Measurements from ENCODE around the gene MCC.

GRCh38 chr5:113219695-113220094 lies 268.6 kb downstream of the MCC start:
- TF ChIP-seq CTCF (conservative IDR thresholded peaks at IDR 0.05; ENCODE audit: low read depth, low read length) (no peak), EZH2 (IDR thresholded peaks at IDR 0.05; ENCODE audit: borderline replicate concordance, low read depth, low read length, poor library complexity, severe bottlenecking) (no peak)

Data from A673 (cell line).